Measurements from ENCODE around the gene ARL3.

DNA sequence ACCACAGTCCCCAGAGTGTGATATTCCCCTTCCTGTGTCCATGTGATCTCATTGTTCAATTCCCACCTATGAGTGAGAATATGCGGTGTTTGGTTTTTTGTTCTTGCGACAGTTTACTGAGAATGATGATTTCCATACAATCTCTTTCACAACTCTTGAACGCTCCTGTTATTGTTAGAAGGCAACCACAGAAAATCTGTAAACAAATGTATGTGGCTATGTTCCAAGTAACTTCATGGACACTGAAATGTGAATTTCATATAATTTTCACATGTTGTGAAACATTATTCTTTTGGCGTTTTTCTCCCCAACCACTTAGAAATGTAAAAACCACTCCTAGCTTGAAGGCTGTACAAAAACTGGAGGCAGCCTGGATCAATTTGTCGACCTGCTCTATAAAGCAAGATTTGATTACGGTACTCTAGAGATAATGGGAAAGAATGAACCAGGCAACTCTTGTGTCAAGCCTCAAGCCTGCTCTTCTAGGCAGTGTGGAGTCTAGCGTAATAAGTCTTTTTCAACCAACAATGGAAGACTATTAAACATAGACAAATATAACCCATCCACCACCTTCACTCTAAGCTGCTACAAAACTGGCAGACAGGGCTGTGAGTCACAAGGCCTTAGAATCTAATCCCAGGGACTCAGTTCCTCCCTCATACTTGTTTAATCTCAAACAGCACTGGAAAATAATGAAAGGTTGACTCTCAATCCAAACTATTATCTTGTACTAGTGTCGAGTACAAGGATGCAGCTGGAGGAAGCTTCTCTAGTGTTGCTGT is 22.7 kb downstream of the ARL3 start:
- TF ChIP-seq, protein P1, sequence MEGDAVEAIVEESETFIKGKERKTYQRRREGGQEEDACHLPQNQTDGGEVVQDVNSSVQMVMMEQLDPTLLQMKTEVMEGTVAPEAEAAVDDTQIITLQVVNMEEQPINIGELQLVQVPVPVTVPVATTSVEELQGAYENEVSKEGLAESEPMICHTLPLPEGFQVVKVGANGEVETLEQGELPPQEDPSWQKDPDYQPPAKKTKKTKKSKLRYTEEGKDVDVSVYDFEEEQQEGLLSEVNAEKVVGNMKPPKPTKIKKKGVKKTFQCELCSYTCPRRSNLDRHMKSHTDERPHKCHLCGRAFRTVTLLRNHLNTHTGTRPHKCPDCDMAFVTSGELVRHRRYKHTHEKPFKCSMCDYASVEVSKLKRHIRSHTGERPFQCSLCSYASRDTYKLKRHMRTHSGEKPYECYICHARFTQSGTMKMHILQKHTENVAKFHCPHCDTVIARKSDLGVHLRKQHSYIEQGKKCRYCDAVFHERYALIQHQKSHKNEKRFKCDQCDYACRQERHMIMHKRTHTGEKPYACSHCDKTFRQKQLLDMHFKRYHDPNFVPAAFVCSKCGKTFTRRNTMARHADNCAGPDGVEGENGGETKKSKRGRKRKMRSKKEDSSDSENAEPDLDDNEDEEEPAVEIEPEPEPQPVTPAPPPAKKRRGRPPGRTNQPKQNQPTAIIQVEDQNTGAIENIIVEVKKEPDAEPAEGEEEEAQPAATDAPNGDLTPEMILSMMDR (IDR thresholded peaks at IDR 0.05) = no peak
- no peak for TF ChIP-seq POLR2A (IDR thresholded peaks at IDR 0.05)

Data from body of pancreas (tissue), 4 donors.